Uterus (tissue), 4 donors: Measurements from ENCODE around the gene CTBP1. TPM values are rescaled to one million over a fixed set of nuclear protein-coding genes. Genes with fewer than 3 reads are reported as not detected.

Experiments
- DNase-seq, 2 donors: peaks; one replicate each; pipeline ENCODE4 v3.0.0-alpha.2; 2019 to 2020
- H3K27ac ChIP-seq, 2 donors: fragments of 200-600 bp; sonication (generic); 1 replicate in 1 of 2; 2 replicates in 1 of 2; pipeline ENCODE4 v1.5.1; 2016 to 2018
- H3K27me3 ChIP-seq, 2 donors: fragments of 200-600 bp; sonication (generic); one replicate each; pipeline ENCODE4 v1.5.1; 2018 to 2019; ENCODE audit warnings: control low read depth in 1 of 2
- H3K36me3 ChIP-seq, 2 donors: fragments of 200-600 bp; sonication (generic); one replicate each; pipeline ENCODE4 v1.5.1; 2019; ENCODE audit warnings: control low read depth in 1 of 2
- H3K4me1 ChIP-seq, 2 donors: fragments of 200-600 bp; sonication (generic); one replicate each; pipeline ENCODE4 v1.5.1; 2018 to 2019; ENCODE audit warnings: control low read depth in 1 of 2
- H3K4me3 ChIP-seq, 2 donors: fragments of 200-600 bp; sonication (generic); 1 replicate in 1 of 2; 2 replicates in 1 of 2; pipeline ENCODE4 v1.5.1; 2018 to 2019; ENCODE audit warnings: mild to moderate bottlenecking in 1 of 2
- H3K9me3 ChIP-seq, 2 donors: fragments of 200-600 bp; sonication (generic); one replicate each; pipeline ENCODE4 v1.5.1; 2019; ENCODE audit warnings: control low read depth in 1 of 2
- CTCF ChIP-seq, 4 experiments: fragments of 200-600 bp in 2 of 4; fragments of 450-650 bp in 2 of 4; sonication (generic) in 2 of 4; IDR thresholded peaks; one replicate each; pipeline ENCODE4 v1.5.1; 2016 to 2019; ENCODE audit warnings: antibody characterized with exemption in 4 of 4, mild to moderate bottlenecking in 2 of 4, moderate library complexity in 1 of 4
- POLR2A ChIP-seq, 2 donors: fragments of 450-650 bp; IDR thresholded peaks; one replicate each; pipeline ENCODE4 v1.6.1; 2016; ENCODE audit warnings: antibody characterized with exemption in 2 of 2, mild to moderate bottlenecking in 1 of 2, moderate library complexity in 1 of 2
- intact Hi-C: fragments of 100-400 bp; cut with DNase I; formaldehyde crosslinking; loops from one replicate; pipeline ENCODE4 v1.15.1; 2023; ENCODE audit warnings: low total_unique reads
- total RNA-seq, 4 donors: library from RNA; depleted of rRNA in 3 of 4; stranded (reverse); fragments of >200 nt in 3 of 4; gene quantifications; one replicate each; pipeline versions ENCODE4 v1.1.0 to v1.2.4, GENCODE V29; 2014 to 2023
- donor health status: DM: yes; HTN: yes; CAD: no.

CTBP1 gene
- total RNA-seq, 4 donors from 2014 or later = 104 to 193 (median 162) TPM

DNA sequence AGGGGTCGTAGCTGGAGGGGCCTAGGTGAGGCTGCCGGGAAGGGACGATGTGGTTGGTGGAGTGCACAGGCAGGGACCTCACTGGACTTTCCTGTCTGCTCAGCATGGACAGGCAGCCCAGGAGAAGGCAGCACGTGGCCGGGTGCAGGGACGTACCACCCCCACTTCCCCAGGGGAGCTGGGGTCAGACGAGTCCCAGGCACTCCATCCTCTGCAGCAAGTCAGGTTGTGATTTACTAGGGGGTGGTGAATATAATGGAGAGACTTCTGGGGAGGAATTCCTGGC is 1.5 kb upstream of the CTBP1 start:
- peak overlapping the region; percentile 95 to 98 for H3K27ac ChIP-seq
- H3K36me3 ChIP-seq = no peaks in the 10 kb centered on the region
- TF ChIP-seq CTCF (IDR thresholded peaks at IDR 0.05) = no peak
- intact Hi-C loops = no loop called here
- DNase-seq = no peak
- peaks cover 6 to 26% of the 10 kb centered on the region in 2 donors for H3K4me1 ChIP-seq
- no peak overlapping the region for H3K4me3 ChIP-seq
- H3K9me3 ChIP-seq = no peaks in the 10 kb centered on the region
- H3K27me3 ChIP-seq = no peaks in the 10 kb centered on the region

GRCh38 chr4:1249731-1250526 is 999 bp upstream of the CTBP1 start:
- intact Hi-C loops = loop anchor here (5.0 kb wide), 3 partner anchors 38 to 97 kb away; partner anchors contain the start of gene UVSSA
- H3K27ac ChIP-seq = peak overlapping the region; percentile 95 to 98

GRCh38 chr4:1249148-1249730 is 309 bp upstream of the CTBP1 start:
- Histone ChIP-seq H3K9me3 (no peaks in the 10 kb centered on the region), H3K4me3 (peak overlapping the region; percentile 39 to 70), H3K36me3 (no peaks in the 10 kb centered on the region), H3K27me3 (no peaks in the 10 kb centered on the region), H3K27ac (peak overlapping the region; percentile 95 to 98), H3K4me1 (peaks cover 8 to 38% of the 10 kb centered on the region in 2 donors)
- TF ChIP-seq POLR2A (IDR thresholded peaks at IDR 0.05) = peak in 1 of 2 donors; percentile 63
- no peak for TF ChIP-seq CTCF (IDR thresholded peaks at IDR 0.05)
- intact Hi-C loops = loop anchor here (5.0 kb wide), 3 partner anchors 37 to 98 kb away; partner anchors contain the start of gene UVSSA
- DNase-seq = peak; percentile 80 to 84

More at GRCh38 chr4:1249731-1250526, 999 bp upstream of the CTBP1 start:
- no peak for TF ChIP-seq POLR2A (IDR thresholded peaks at IDR 0.05)
- TF ChIP-seq CTCF (IDR thresholded peaks at IDR 0.05) = no peak
- no peaks in the 10 kb centered on the region for H3K27me3 ChIP-seq
- H3K4me1 ChIP-seq = peaks cover 8 to 32% of the 10 kb centered on the region in 2 donors
- peak; percentile 57 to 68 for DNase-seq
- no peaks in the 10 kb centered on the region for H3K9me3 ChIP-seq
- H3K4me3 ChIP-seq = peak overlapping the region; percentile 39 to 70
- H3K36me3 ChIP-seq = no peaks in the 10 kb centered on the region

- intact Hi-C loops = loop anchor here (5.0 kb wide), 3 partner anchors 36 to 99 kb away; partner anchors contain the start of gene UVSSA
- Histone ChIP-seq H3K9me3 (no peaks in the 10 kb centered on the region), H3K27me3 (no peaks in the 10 kb centered on the region), H3K27ac (peak overlapping the region; percentile 95 to 97), H3K36me3 (no peaks in the 10 kb centered on the region), H3K4me3 (peak overlapping the region; percentile 50 to 75), H3K4me1 (peaks cover 8 to 47% of the 10 kb centered on the region in 2 donors)
- TF ChIP-seq CTCF (IDR thresholded peaks at IDR 0.05) (no peak), POLR2A (IDR thresholded peaks at IDR 0.05) (no peak)
- DNase-seq = no peak
Measured at GRCh38 chr4:1247864-1248244, 1.1 kb downstream of the CTBP1 start.
